ENCODE data around the gene PRKAR2B.

Gene PRKAR2B

DNA sequence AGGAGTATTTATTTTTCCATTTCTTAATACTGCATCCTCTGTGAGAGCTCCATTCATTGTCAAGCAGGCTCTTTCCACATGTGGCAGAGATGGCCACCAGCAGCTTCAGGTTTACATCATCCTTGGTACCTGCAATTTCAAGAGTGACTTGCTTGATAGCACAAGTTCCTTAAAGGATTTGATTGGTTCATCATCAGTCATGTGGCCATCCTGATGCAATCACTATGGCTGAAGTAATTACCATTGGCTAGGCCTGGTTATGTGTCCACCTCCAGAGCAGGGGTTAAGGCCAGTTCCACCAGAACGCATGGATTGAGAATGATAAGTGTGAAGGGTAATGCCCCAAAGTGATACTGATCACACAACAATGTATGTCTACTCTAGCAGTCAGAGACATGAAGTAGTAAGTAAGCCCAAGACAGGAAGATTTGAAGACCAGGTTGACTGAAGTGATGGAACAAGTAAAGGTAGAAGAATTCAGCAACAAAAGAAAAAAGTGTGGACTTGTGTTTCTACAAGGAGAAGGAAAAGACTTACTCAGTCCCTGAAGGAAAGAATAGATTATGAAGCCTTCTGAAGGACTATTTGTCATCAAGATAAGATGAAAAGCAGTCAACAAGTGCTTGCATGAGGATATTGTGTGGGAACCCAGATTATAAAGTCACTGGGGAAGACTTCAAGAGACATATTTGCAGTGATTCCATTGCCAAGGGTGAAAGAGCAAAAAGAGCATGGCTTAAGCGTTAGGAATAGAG, 26.4 kb upstream of the PRKAR2B start:
- no peak overlapping the region for H3K27ac ChIP-seq
- TF ChIP-seq, protein P1, sequence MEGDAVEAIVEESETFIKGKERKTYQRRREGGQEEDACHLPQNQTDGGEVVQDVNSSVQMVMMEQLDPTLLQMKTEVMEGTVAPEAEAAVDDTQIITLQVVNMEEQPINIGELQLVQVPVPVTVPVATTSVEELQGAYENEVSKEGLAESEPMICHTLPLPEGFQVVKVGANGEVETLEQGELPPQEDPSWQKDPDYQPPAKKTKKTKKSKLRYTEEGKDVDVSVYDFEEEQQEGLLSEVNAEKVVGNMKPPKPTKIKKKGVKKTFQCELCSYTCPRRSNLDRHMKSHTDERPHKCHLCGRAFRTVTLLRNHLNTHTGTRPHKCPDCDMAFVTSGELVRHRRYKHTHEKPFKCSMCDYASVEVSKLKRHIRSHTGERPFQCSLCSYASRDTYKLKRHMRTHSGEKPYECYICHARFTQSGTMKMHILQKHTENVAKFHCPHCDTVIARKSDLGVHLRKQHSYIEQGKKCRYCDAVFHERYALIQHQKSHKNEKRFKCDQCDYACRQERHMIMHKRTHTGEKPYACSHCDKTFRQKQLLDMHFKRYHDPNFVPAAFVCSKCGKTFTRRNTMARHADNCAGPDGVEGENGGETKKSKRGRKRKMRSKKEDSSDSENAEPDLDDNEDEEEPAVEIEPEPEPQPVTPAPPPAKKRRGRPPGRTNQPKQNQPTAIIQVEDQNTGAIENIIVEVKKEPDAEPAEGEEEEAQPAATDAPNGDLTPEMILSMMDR (IDR thresholded peaks at IDR 0.05), result no peak
- no peak for TF ChIP-seq ZFX (IDR thresholded peaks at IDR 0.05; ENCODE audit: borderline replicate concordance)

DNA sequence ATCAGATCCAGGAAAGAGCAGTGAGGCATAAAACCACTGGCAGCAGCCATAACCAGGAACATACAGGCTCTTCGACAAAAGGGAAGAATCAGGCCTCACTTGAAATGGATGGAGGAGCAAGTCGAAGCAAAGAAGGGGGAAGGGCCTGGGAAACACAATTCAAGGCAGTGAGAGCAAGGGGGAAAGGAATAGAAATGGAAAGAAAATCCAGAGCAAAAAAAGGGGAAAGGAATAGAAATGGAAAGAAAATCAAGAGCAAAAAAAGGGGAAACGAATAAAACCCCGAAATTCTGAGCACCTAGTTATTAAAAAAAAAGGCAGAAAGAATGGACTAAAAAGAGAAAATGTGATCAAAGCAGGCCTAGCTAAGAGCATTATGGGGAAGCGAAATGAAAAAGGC, 24.1 kb upstream of the PRKAR2B start:
- no peak overlapping the region for H3K27ac ChIP-seq
- no peak for TF ChIP-seq ZFX (IDR thresholded peaks at IDR 0.05; ENCODE audit: borderline replicate concordance)
- TF ChIP-seq, protein P1 (IDR thresholded peaks at IDR 0.05), result no peak

DNA sequence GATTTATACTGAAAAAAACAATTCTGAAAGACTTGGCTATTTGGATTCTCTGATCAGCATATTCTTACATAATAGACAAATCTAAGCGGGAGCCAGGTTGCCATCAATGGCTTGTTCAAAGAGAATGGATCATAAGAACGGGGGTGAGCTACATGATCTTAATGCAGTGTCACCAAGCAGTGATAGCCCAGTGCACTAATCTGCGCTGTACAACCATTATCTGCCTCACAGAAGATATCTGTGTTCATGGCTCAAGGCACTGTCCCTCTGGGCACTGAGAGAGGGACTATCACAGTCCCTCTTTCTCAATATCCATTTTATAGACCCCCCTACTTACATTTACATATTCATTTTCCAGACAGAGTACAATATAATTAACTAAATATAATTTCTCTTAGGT, 22.9 kb upstream of the PRKAR2B start:
- no peak overlapping the region for H3K27ac ChIP-seq
- TF ChIP-seq, protein P1 (IDR thresholded peaks at IDR 0.05), result no peak
- no peak for TF ChIP-seq ZFX (IDR thresholded peaks at IDR 0.05; ENCODE audit: borderline replicate concordance)

DNA sequence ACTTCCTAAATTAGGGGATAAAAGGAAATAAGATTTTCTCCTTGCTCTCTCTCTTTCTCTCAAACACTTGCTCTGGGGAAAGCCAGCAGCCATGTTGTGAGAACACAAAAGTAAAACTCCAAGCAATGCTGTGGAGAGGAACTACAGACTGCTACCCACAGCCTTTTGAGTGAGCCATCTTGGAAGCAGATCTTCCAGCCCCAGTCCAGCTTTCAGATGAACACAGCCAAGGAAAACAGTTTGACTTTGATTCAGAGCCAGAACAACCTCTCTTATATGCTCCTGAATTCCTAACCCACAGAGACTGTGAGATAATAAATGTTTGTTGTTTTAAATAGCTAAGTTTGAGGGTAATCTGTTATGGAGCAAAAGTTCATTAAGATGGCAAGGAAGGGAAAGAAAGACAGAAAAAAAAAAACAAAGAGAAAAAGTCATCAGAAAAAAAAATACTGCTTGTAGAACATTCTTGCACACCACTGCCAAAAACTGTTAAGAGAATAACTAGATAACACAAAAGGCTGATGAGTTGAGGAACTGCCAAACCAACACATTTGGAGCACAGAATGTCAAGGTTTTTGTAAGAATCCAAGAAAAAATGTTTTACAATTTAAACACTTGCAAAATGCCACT, 20.9 kb upstream of the PRKAR2B start:
- no peak overlapping the region for H3K27ac ChIP-seq
- TF ChIP-seq, protein P1 (IDR thresholded peaks at IDR 0.05), result no peak
- TF ChIP-seq ZFX (IDR thresholded peaks at IDR 0.05; ENCODE audit: borderline replicate concordance), result no peak

DNA sequence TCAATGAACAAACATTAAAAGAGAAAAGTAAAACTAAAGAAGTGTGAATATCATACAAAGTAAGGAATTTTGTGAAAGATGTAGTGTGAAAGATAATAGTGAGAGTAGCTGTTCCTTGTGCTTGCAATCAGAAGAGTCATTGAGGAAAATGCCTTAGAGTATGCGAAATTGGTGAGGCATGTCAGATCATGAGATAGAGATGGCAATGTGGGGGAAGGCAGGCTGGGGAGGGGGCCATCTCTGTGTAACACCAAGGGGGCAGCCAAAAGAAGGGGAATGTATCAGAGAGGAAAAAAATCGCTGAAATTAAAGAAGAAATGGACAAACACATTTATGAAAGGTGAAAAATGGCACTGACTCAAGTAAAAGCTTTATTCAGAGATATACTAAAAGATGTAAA, 19.6 kb upstream of the PRKAR2B start:
- TF ChIP-seq, protein P1 (IDR thresholded peaks at IDR 0.05), result no peak
- no peak for TF ChIP-seq ZFX (IDR thresholded peaks at IDR 0.05; ENCODE audit: borderline replicate concordance)
- H3K27ac ChIP-seq, result no peak overlapping the region

DNA sequence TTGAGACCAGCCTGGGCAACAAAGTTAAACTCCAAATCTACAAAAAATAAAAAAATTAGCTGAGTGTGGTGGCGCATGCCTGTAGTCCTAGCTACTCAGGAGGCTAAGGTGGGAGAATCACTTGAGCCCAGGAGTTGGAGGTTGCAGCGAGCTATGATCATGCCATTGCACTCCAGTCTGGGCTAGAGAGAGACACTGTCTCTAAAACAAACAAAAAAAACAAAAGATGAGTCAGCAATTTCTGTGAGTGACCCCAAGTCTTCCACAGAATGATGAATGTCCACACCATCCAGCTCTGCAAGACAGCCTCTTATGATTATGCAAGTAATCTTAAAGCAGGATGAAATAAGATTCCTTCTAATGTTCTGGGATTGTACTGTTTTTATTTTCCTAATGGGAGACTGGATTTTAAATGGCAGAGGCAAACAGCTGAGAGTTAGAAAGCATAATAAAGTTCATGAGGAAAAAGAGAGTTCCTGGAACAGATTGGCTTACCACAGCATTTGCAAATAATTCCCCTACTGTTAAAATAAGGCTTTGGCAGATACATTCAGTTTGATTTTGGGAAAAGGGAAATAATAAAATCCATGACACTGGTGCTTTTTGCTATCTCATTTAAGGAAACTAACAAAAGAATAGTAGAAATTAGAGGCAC, 18.9 kb upstream of the PRKAR2B start:
- H3K27ac ChIP-seq, result no peak overlapping the region
- TF ChIP-seq, protein P1 (IDR thresholded peaks at IDR 0.05), result no peak
- no peak for TF ChIP-seq ZFX (IDR thresholded peaks at IDR 0.05; ENCODE audit: borderline replicate concordance)

DNA sequence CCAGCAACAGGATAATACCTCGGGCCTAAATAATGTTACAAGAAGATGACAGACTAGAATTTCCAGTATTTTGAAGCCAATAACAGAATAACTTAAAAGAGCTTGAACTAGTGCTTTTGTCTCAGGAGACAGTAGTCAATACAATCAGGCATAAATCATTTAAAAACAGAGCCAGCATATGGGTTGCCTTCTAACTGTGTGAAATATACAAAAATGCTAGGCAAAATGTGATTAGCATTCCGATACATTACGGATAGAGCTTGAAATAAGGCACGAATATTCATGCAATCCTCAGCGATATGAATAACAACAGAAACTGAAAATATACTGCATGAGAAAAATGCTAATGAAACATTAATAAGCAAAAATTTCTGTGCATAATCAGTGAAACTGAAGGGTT, 18.3 kb upstream of the PRKAR2B start:
- TF ChIP-seq, protein P1 (IDR thresholded peaks at IDR 0.05), result no peak
- no peak for TF ChIP-seq ZFX (IDR thresholded peaks at IDR 0.05; ENCODE audit: borderline replicate concordance)
- no peak overlapping the region for H3K27ac ChIP-seq
